Activated CD8-positive, alpha-beta memory T cell treated with anti-CD3 and anti-CD28 coated beads for 1 hour (primary cell): ENCODE measurements around the gene DIAPH2.

ENCODE experiments used
- DNase-seq, 2 donors: peaks; one replicate each; pipeline ENCODE4 v3.0.0-alpha.2; 2020; ENCODE audit warnings: low read depth in 1 of 2; ENCODE audit errors: extremely low read depth in 1 of 2

DIAPH2 gene

DNA sequence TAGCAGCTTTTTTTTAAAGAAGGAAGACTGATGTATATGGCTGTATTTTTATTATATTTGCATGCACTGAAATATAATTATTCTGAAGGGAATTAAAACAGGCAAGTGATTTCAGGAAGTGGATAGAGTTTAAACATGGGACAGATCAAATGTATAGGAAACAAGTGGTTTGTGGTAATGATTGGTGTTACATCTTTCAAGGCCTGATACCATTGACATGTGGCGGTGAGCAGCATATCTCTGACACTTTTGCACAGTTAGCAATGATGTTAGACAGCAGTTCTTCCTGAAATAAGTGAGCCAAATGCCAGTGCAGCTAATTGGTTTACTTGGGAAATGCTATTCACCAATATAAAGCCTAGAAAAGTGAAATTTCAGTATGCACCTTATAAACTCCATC lies 471.2 kb downstream of the DIAPH2 start:
- DNase-seq: no peak

DNA sequence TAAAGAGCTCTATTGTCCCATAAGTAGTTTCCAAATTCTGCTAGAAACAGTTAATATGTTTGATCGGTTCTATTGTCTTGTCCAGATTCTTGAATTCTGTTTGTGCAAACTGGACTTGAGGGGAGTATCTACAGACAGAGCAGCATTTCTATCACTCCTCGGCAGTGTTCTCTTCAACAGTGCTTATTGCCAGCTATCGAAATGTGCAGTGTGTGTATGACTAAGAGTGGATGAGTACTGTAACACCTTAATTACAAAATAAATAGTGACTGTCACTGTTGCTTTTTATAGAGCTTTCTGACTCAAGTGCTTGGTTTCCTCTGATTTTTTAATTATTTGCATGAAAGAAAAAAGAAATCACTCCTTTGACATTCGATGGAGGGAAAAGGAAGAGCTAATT lies 473.6 kb downstream of the DIAPH2 start:
- no peak for DNase-seq

DNA sequence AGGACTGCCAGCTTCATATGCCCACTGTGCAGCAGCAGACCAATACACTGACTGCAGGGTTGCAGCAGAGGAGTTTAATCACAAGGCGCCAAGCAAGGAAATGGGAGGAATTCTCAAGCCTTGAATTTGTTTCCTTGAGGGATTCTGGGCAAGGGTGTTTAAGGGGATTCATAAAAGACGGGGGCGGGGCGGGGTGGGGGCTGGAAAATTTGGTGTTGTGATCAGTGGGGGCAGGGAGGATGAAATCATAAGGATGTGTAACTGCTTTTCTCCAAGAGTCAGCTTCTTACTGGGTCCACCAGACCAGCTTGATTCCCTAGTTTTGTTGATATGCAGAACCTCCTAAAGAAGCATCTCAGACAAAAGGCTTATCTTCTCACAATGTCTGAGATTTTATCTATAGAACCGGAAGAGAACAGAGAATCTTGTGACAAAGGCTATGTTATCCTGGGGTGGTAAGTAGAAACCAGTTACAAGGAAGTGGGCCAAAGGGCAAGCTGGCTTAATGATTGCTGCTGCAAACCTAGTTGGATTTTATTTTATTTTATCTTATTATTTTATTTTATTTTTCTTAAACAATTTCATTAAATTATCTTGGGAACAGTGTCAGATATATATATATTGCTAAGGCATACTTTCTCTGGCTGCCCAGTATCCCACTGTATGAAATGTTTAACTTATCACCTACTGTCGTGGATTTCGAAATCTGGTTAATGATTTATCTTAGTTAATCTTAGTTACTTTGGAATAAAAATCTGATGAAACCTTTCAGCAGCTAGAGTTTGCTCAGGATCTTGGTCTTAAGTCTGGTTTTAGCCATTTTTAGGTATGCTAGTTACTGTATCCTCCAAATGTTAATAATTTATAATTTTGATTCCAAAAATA lies 475.5 kb downstream of the DIAPH2 start:
- DNase-seq: no peak

GRCh38 chrX:97167333-97167732 lies 482.7 kb downstream of the DIAPH2 start:
- DNase-seq: no peak

GRCh38 chrX:97168646-97169045 lies 484.0 kb downstream of the DIAPH2 start:
- DNase-seq: no peak

DNA sequence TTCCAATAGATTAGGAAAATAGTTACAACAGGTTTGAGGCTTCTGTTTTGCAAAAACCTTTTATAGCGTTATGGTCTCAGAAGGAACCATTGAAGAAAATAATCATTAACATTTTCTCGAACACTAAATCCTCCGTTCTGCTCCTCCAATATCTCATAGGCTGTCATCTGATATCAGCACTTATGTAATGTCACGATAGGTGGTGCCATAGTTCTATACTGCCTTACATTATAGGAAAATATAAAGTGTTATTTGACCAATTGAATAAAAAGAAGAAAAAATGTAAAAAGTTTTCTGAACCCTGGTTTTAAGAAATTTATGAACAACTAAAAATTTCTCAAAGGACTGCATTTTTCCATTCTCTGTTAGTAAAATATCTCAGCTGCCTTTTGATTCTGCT lies 490.5 kb downstream of the DIAPH2 start:
- DNase-seq: no peak

DNA sequence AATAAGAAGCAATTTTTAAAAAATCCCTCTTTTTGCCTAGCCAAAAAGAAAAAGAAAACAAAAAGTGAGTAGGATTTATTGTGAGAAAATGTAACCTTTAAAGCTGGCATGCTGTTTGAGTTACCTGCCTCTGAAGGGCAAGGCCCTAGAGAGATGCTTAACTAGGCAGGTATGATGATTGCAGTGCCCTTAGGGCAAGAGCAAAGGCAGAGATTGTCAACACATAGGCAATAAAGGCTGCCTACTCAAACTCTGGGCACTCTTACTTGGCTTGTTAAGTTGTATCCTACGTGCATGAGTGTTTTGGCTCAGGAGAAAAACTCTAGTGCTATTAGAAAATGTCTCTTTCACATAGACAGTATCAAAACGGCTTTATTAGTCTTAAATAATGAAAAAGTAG lies 505.0 kb downstream of the DIAPH2 start:
- no peak for DNase-seq

DNA sequence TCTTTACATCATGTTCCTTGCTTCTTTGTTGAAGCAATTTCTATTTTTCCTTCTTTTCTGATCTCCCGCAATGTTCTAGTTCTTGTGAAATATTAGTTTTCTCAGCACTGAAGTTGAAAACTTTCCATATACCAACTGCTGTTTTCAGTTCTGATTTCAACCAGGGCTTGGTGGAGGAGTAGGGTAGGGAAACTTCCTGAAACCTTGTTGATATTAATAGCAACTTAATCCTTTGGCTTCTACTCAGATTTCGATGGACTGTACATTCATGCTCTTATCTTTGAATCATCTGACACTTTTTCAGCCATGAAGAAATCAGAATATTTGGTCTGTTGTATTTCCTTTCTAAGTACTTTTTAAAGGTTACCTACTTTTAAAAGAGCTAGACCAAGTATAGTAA lies 514.9 kb downstream of the DIAPH2 start:
- DNase-seq: no peak

- DNase-seq: no peak
Measured at GRCh38 chrX:97200454-97200853, 515.8 kb downstream of the DIAPH2 start.

DNA sequence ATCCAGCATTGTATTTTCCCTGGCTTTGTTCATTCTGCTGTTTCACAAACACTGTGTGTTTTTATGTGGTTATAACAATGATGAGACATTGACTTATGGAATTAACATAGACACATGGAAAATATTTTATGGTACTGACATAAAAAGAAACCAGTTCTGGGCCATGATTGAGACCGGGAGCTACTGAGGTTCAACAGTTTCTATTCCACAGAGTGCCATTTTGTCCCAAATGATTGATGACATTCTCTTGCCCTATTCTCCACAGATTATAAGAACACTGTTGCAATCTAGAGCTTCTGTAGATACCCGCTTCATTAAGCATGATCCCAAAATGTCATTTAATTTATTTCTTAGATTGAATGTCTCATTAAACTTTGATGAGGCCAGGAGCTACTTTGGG lies 525.9 kb downstream of the DIAPH2 start:
- DNase-seq: no peak

DNA sequence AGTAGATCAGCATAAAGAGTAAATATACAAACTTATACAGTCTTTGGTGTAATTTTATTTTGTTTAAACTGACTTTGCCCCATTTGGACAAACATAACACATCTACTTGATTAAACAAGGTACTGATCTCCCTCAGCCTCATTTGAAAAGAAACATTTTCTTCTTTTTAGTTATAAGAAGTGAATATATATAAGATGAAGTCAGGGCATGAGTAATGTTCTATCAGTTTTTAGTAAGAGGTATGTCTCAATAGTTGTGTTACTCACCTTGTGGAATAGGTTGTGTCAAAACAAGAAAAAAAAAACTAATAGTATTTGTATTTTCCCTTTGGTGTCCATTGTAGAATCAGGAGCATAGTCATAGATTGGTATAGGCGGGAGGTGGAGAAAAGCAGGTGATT lies 526.4 kb downstream of the DIAPH2 start:
- DNase-seq: no peak

- no peak for DNase-seq
Measured at GRCh38 chrX:97215186-97215585, 530.5 kb downstream of the DIAPH2 start.

- no peak for DNase-seq
Measured at GRCh38 chrX:97224148-97224547, 539.5 kb downstream of the DIAPH2 start.

DNA sequence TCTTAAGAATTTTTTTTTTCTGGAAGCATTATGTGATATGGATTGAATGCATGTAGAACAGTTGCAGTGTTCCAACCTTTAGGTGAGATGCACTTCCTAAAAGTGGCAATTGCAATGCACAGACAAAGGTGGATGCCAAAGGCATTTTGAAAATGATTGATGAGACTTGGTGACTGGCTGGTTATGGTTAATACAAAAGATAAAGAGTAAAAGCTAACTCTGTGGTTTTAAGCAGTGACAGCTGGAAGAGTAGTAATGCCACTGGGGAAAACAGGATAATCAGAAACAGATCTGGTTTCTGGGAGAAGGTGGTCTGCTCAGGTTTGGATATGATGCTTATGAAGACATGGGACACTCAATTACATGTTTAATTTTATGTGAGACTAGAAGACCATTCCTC lies 544.7 kb downstream of the DIAPH2 start:
- DNase-seq: no peak

DNA sequence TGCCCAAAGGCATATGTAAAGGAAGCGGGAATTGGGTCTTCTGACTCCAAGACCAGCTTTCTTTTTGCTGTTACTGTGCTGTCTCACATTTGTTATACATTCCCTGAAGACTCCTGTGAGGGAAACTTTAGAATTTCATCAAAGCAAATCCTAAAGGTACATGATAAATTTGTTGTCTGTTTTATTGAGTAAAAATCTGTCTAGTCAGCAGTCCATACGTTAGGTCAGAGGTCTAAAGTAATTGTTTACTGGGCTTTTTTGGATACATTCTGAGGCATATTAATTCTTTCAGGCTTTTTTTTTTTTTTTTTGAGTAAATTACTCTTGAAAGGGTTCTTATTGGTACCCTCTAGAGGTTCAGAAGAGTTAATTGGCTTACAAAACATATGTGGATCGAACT lies 546.3 kb downstream of the DIAPH2 start:
- DNase-seq: no peak

DNA sequence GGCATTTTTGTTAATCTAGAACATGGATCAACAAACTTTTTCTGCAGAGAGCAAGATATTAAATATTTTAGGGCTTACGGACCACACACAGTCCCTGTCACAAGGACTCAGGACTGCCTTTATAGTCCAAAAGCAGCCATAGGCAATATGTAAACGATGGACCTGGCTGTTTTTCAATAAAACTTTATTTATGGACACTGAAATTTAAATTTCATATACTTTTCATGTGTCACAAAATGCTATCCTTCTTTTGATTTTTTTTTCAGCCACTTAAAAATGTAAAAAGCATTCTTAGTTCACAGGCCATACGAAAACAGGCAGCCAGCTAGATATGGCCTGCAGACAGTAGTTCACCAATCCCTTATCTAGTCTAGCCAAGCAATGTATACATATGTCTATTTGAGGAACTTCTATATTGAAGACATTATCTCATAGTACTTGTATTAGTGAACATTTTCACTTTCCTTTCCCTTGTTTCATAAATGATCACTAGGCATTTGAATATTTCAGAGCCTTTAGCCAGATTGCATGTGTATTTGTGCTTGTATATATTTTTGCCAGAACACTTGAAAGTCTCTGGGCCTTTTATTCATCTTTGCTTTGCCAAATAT lies 549.9 kb downstream of the DIAPH2 start:
- DNase-seq: no peak

DNA sequence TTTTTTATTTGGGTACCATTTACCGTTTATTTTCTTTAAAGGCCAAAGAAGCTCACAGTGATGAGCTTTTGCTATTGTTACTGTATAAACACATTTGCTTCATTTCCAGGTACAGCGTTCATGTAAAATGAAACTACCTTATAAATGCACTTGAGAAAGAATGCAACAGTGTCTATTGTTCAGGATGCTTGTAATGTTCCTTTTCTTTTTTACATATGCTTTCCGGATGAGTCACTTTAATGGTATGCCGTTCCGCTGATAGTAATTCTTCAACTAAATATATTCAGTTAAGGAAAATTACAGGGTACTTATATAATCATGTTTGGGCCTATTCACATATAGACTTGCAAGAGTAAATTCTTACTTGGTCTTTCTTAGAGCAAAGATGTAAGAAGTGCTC lies 554.0 kb downstream of the DIAPH2 start:
- no peak for DNase-seq

- DNase-seq: no peak
Measured at GRCh38 chrX:97252111-97252510, 567.5 kb downstream of the DIAPH2 start.

GRCh38 chrX:97260679-97261078 lies 576.0 kb downstream of the DIAPH2 start:
- no peak for DNase-seq

- DNase-seq: no peak
Measured at GRCh38 chrX:97266406-97267121, 581.9 kb downstream of the DIAPH2 start.

GRCh38 chrX:97267396-97268181 lies 582.9 kb downstream of the DIAPH2 start:
- no peak for DNase-seq
